Measurements from ENCODE around the gene FEM1A.

- no peak for TF ChIP-seq POLR2AphosphoS5 (IDR thresholded peaks at IDR 0.05; ENCODE audit: low read depth, low read length)
- TF ChIP-seq EZH2 (conservative IDR thresholded peaks at IDR 0.05; ENCODE audit: low read depth, low read length), result no peak
- TF ChIP-seq GABPA (IDR thresholded peaks at IDR 0.05; ENCODE audit: low read depth, low read length), result no peak
- no peak for TF ChIP-seq GABPA (CRISPR knock-in tag; IDR thresholded peaks at IDR 0.05; ENCODE audit: low read depth)
- TF ChIP-seq ERF (CRISPR knock-in tag; IDR thresholded peaks at IDR 0.05), result no peak
- no peak for TF ChIP-seq SAFB2 (CRISPR knock-in tag; IDR thresholded peaks at IDR 0.05; ENCODE audit: borderline replicate concordance, low read depth)
Measured at GRCh38 chr19:4816950-4817278, 25.4 kb downstream of the FEM1A start.
